ENCODE results near the gene C19orf25.

Gene C19orf25

DNA sequence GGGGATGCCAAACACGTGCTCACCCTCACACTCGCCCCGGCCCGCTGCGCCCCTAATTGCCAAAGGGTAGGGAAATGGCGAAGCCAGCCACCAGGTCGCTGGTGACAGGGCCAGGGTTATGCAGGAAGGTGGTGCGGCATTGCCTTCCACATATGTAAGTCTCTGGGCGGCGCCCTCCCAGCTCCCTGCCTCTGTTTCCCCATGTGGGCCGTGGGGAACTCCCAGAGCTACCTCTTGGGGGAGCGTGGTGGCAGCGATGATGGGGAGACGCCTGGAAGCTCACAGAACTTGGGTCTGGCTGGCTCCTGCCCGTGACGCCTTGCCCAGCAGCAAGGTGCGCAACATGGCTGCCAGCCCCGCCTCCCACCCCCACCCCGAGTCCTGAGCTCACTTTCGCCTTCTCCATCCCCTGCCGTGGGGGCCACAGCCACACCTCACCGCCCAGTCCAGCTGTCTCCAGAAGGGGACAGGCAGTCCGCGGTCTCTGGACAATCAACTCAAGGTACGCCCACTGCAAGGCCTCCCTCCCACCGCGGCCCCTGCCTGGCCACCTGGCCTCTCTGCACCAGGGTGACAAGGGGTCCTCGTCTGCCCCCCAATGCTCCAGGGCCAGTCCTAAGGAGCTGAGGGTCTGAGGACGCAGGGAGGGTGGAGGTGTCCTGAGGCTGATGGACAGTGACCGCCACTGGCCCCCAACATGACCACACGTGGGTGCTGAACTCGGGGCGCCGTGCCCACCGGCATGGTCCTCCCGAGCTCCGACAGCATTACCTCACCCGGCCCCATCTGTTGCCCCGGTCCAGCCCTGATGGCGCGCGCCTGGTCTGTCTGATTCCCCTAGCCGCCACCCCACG is 6.6 kb downstream of the C19orf25 start (continued):
- TF ChIP-seq, protein P1, sequence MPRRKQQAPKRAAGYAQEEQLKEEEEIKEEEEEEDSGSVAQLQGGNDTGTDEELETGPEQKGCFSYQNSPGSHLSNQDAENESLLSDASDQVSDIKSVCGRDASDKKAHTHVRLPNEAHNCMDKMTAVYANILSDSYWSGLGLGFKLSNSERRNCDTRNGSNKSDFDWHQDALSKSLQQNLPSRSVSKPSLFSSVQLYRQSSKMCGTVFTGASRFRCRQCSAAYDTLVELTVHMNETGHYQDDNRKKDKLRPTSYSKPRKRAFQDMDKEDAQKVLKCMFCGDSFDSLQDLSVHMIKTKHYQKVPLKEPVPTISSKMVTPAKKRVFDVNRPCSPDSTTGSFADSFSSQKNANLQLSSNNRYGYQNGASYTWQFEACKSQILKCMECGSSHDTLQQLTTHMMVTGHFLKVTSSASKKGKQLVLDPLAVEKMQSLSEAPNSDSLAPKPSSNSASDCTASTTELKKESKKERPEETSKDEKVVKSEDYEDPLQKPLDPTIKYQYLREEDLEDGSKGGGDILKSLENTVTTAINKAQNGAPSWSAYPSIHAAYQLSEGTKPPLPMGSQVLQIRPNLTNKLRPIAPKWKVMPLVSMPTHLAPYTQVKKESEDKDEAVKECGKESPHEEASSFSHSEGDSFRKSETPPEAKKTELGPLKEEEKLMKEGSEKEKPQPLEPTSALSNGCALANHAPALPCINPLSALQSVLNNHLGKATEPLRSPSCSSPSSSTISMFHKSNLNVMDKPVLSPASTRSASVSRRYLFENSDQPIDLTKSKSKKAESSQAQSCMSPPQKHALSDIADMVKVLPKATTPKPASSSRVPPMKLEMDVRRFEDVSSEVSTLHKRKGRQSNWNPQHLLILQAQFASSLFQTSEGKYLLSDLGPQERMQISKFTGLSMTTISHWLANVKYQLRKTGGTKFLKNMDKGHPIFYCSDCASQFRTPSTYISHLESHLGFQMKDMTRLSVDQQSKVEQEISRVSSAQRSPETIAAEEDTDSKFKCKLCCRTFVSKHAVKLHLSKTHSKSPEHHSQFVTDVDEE (CRISPR knock-in tag; IDR thresholded peaks at IDR 0.05) = no peak
- no peak for TF ChIP-seq RARB (CRISPR knock-in tag; IDR thresholded peaks at IDR 0.05)
- TF ChIP-seq ZNF70 (CRISPR knock-in tag; IDR thresholded peaks at IDR 0.05) = no peak
- no peak for TF ChIP-seq ISL1 (CRISPR knock-in tag; IDR thresholded peaks at IDR 0.05)
- TF ChIP-seq, protein P2, sequence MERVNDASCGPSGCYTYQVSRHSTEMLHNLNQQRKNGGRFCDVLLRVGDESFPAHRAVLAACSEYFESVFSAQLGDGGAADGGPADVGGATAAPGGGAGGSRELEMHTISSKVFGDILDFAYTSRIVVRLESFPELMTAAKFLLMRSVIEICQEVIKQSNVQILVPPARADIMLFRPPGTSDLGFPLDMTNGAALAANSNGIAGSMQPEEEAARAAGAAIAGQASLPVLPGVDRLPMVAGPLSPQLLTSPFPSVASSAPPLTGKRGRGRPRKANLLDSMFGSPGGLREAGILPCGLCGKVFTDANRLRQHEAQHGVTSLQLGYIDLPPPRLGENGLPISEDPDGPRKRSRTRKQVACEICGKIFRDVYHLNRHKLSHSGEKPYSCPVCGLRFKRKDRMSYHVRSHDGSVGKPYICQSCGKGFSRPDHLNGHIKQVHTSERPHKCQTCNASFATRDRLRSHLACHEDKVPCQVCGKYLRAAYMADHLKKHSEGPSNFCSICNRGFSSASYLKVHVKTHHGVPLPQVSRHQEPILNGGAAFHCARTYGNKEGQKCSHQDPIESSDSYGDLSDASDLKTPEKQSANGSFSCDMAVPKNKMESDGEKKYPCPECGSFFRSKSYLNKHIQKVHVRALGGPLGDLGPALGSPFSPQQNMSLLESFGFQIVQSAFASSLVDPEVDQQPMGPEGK (CRISPR knock-in tag; IDR thresholded peaks at IDR 0.05; ENCODE audit: borderline replicate concordance) = no peak
- TF ChIP-seq ESRRG (CRISPR knock-in tag; IDR thresholded peaks at IDR 0.05) = no peak
- TF ChIP-seq, protein P3, sequence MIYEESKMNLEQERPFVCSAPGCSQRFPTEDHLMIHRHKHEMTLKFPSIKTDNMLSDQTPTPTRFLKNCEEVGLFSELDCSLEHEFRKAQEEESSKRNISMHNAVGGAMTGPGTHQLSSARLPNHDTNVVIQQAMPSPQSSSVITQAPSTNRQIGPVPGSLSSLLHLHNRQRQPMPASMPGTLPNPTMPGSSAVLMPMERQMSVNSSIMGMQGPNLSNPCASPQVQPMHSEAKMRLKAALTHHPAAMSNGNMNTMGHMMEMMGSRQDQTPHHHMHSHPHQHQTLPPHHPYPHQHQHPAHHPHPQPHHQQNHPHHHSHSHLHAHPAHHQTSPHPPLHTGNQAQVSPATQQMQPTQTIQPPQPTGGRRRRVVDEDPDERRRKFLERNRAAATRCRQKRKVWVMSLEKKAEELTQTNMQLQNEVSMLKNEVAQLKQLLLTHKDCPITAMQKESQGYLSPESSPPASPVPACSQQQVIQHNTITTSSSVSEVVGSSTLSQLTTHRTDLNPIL (CRISPR knock-in tag; IDR thresholded peaks at IDR 0.05; ENCODE audit: low read depth) = no peak

DNA sequence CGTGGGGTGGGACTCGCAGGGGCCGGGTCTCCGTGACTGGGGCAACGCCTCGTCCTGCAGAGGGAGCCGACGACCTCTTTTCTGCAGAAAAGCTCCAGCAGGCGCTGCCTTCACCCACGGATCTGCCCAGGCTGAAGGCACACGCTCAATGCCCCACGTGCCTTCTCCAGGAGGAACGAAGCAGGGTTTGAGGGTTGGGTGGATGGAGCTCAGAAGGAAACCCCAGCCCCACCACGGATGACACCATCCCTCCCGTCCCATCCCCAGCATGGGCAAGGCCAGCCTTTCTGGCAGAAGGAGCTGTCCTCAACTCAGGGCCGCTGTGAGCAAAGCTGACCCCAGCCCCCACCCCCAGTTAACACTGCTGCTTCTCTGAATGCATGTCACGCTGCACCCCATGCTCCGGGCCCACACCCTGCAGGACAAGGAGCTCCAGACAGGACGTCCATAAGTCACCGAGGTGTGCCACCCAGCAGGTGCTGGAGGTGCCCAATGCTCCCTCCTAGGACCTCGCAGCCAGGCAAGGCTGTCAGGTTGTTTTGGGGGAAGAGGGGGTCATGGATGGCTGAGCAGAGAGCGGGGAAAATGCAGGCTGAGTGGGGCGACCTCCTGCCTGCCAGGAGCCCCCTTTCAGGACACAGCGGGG is 7.4 kb downstream of the C19orf25 start:
- no peak for TF ChIP-seq RARB (CRISPR knock-in tag; IDR thresholded peaks at IDR 0.05)
- TF ChIP-seq ESRRG (CRISPR knock-in tag; IDR thresholded peaks at IDR 0.05) = no peak
- no peak for TF ChIP-seq ZC3H10 (CRISPR knock-in tag; IDR thresholded peaks at IDR 0.05)
- TF ChIP-seq ZFP30 (CRISPR knock-in tag; IDR thresholded peaks at IDR 0.05) = no peak
- TF ChIP-seq CSDC2 (CRISPR knock-in tag; IDR thresholded peaks at IDR 0.05) = no peak
- ATAC-seq = no peak

DNA sequence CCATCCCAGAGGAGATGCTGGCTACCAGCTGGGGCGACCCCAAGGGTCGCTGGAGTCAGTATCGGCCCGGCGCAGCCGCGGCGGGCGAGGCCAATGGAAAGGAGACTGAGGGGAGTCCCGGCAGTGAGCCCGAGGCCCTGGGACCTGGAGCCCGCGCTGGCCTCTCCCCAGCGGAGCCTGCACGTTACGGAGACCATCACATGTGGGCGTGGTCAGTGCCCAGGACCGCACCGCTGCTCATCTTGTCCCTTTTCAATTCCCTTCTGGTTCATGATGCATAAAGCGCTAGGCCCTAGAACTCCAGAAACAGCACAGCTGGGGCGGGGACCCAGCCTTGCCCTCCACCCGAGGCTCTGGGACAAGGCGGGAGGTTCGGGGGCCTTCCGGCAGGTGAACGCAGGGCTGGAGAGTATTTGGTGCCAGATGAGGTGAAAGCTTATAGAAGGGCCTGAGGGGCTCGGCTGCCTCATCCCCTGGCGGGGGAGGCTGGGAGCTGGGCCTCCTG is 8.0 kb downstream of the C19orf25 start:
- TF ChIP-seq ARNTL (CRISPR knock-in tag; IDR thresholded peaks at IDR 0.05; ENCODE audit: borderline replicate concordance, low read depth) (no peak), OSR1 (CRISPR knock-in tag; IDR thresholded peaks at IDR 0.05) (no peak), PPARA (CRISPR knock-in tag; IDR thresholded peaks at IDR 0.05; ENCODE audit: borderline replicate concordance) (no peak), BACH2 (CRISPR knock-in tag; IDR thresholded peaks at IDR 0.05; ENCODE audit: borderline replicate concordance) (no peak), ZNF70 (CRISPR knock-in tag; IDR thresholded peaks at IDR 0.05) (no peak)
- TF ChIP-seq, protein P4, sequence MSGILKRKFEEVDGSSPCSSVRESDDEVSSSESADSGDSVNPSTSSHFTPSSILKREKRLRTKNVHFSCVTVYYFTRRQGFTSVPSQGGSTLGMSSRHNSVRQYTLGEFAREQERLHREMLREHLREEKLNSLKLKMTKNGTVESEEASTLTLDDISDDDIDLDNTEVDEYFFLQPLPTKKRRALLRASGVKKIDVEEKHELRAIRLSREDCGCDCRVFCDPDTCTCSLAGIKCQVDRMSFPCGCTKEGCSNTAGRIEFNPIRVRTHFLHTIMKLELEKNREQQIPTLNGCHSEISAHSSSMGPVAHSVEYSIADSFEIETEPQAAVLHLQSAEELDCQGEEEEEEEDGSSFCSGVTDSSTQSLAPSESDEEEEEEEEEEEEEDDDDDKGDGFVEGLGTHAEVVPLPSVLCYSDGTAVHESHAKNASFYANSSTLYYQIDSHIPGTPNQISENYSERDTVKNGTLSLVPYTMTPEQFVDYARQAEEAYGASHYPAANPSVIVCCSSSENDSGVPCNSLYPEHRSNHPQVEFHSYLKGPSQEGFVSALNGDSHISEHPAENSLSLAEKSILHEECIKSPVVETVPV (CRISPR knock-in tag; IDR thresholded peaks at IDR 0.05) = no peak
- TF ChIP-seq, protein P3 (CRISPR knock-in tag; IDR thresholded peaks at IDR 0.05; ENCODE audit: low read depth) = no peak
- no peak for ATAC-seq

DNA sequence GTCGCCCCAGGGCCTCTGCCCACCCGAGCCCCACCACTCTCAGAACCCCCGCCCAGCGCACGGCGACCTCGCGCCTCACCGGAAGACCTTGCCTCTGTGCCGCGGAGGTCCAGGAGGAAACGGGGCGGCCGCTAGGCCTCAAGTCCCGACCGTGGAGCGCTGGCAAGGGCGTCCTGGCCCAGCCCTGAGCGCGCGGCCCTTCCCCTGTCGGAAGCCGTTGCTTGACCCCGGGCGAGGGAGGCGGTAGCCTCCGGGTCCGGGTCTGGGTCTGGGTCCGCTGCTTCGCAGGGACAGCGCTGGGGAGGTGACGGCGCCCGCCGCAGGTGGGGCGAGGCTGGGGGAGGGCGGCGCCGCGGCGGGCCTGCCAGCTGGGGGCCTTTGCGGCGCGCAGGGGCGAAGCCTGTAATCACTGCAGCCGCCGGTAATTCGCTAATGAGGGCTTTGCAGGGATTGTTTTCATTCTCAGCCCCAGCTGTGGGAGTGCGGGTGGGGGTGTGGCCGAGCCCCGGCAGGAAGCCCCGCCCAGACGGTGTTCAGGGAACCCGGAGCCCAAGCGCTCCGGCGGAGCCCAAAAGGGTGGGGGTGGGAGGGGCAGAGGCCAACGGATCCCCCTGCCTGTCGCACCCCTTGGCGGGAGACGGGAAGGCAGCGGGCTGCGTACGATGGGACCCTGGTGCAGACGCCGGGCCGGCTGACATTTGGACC is 8.6 kb downstream of the C19orf25 start:
- ATAC-seq = no peak
- TF ChIP-seq ZNF565 (CRISPR knock-in tag; conservative IDR thresholded peaks at IDR 0.05; ENCODE audit: low read depth) (no peak), TCF4 (CRISPR knock-in tag; IDR thresholded peaks at IDR 0.05; ENCODE audit: borderline replicate concordance) (no peak), BACH2 (CRISPR knock-in tag; IDR thresholded peaks at IDR 0.05; ENCODE audit: borderline replicate concordance) (no peak)

Measured in SK-N-SH treated with all-trans-retinoic acid at 6 μM for 48 hours (cell line).